OCI-LY3 (cell line): ENCODE measurements around the gene SYNDIG1L.

Source experiments
- EZH2phosphoT487 ChIP-seq: fragments of 200-600 bp; shearing (Covaris generic); IDR thresholded peaks from 2 replicates; pipeline ENCODE4 v1.6.1; 2018; ENCODE audit warnings: antibody characterized with exemption, mixed run types, low read depth
- TF ChIP-seq, protein P1 (sequence below): fragments of 200-600, 300-600 bp; sonication (generic); IDR thresholded peaks from 2 replicates; pipeline ENCODE4 v1.5.1; 2014; ENCODE audit warnings: antibody characterized with exemption, low read length, low read depth

DNA sequence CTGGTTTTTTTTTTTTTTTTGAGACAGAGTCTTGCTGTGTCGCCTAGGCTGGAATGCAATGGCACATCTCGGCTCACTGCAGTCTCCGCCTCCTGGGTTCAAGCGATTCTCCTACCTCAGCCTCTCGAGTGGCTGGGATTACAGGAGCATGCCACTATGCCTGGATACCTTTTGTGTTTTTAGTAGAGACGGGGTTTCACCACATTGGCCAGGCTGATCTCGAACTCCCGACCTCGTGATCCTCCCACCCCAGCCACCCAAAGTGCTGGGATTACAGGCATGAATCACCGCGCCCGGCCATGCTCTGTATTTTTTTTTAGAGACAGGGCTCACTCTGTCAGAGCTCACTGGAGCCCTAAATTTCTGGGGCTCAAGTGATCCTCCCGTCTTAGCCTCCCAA is 45.2 kb downstream of the SYNDIG1L start:
- TF ChIP-seq EZH2phosphoT487: no peak
- TF ChIP-seq, protein P1, sequence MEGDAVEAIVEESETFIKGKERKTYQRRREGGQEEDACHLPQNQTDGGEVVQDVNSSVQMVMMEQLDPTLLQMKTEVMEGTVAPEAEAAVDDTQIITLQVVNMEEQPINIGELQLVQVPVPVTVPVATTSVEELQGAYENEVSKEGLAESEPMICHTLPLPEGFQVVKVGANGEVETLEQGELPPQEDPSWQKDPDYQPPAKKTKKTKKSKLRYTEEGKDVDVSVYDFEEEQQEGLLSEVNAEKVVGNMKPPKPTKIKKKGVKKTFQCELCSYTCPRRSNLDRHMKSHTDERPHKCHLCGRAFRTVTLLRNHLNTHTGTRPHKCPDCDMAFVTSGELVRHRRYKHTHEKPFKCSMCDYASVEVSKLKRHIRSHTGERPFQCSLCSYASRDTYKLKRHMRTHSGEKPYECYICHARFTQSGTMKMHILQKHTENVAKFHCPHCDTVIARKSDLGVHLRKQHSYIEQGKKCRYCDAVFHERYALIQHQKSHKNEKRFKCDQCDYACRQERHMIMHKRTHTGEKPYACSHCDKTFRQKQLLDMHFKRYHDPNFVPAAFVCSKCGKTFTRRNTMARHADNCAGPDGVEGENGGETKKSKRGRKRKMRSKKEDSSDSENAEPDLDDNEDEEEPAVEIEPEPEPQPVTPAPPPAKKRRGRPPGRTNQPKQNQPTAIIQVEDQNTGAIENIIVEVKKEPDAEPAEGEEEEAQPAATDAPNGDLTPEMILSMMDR: no peak
